ENCODE data around the gene PID1. TPM values are rescaled to one million over a fixed set of nuclear protein-coding genes. Genes with fewer than 3 reads are reported as not detected.

The PID1 gene
- total RNA-seq, 1 experiment from 2014 or later, result 0.31 TPM

DNA sequence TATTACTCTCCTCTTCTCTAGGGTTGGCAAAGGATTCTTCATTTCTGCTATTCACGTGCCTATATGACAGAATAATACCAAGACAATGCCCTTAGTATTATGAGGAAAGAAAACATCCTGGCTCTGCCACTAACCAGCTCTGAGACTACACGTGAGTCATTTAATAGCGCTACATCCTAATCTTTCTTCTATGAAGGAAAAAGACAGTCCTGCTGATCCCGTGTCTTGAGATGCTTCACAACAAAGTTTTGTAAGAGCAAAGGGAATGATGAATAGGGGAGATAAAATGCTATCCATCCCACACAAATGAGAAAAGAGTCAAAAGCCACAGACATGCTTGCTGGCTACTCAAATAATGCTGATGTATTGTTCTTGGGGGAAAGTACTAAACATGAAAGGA lies 152.8 kb downstream of the PID1 start:
- intact Hi-C loops (cut with micrococcal nuclease; ENCODE audit: unreplicated experiment), result no loop called here
- Mint-ChIP-seq H3K36me3 (ENCODE audit: insufficient read depth, unreplicated experiment) (no peaks in the 10 kb centered on the region), H3K27me3 (ENCODE audit: unreplicated experiment) (no peaks in the 10 kb centered on the region), H3K27ac (ENCODE audit: unreplicated experiment) (no peak overlapping the region), H3K4me1 (ENCODE audit: low read depth, unreplicated experiment) (no peaks in the 10 kb centered on the region), H3K9me3 (ENCODE audit: low read depth, unreplicated experiment) (peaks cover 7% of the 10 kb centered on the region), H3K4me3 (ENCODE audit: low read depth, unreplicated experiment) (no peak overlapping the region)
- CTCF ChIA-PET, result no interaction called here
- BruUV-seq (replicated peaks), result no TSS peak
- TF ChIP-seq, protein P1, sequence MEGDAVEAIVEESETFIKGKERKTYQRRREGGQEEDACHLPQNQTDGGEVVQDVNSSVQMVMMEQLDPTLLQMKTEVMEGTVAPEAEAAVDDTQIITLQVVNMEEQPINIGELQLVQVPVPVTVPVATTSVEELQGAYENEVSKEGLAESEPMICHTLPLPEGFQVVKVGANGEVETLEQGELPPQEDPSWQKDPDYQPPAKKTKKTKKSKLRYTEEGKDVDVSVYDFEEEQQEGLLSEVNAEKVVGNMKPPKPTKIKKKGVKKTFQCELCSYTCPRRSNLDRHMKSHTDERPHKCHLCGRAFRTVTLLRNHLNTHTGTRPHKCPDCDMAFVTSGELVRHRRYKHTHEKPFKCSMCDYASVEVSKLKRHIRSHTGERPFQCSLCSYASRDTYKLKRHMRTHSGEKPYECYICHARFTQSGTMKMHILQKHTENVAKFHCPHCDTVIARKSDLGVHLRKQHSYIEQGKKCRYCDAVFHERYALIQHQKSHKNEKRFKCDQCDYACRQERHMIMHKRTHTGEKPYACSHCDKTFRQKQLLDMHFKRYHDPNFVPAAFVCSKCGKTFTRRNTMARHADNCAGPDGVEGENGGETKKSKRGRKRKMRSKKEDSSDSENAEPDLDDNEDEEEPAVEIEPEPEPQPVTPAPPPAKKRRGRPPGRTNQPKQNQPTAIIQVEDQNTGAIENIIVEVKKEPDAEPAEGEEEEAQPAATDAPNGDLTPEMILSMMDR (IDR thresholded peaks at IDR 0.05; ENCODE audit: unreplicated experiment), result no peak
- no peak for DNase-seq

DNA sequence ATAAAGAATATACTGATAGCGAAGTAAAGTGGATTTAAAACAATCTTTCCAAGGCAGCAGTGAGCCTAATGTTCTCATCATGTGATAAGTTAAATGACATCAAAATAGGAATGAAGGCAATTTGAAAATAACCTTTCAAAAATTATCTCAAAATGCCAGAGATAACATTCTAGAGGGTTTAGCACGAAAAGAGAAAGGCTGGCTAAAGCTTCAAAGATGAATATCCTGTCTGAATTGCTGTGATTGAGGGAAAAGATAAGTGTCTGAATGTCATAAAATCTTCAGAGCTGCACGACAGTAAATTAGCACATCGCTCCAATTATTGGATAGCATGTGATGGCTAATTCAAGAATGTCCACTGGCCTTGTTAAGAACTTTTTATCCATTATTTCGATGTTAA lies 159.3 kb downstream of the PID1 start:
- BruUV-seq (replicated peaks), result no TSS peak
- H3K36me3 Mint-ChIP-seq (ENCODE audit: insufficient read depth, unreplicated experiment), result no peaks in the 10 kb centered on the region
- CTCF ChIA-PET, result no interaction called here
- no peak for DNase-seq
- no peak overlapping the region for H3K27ac Mint-ChIP-seq (ENCODE audit: unreplicated experiment)
- no peak overlapping the region for H3K4me3 Mint-ChIP-seq (ENCODE audit: low read depth, unreplicated experiment)
- TF ChIP-seq, protein P1 (IDR thresholded peaks at IDR 0.05; ENCODE audit: unreplicated experiment), result no peak
- no peaks in the 10 kb centered on the region for H3K4me1 Mint-ChIP-seq (ENCODE audit: low read depth, unreplicated experiment)
- H3K9me3 Mint-ChIP-seq (ENCODE audit: low read depth, unreplicated experiment), result peaks cover 13% of the 10 kb centered on the region
- no peaks in the 10 kb centered on the region for H3K27me3 Mint-ChIP-seq (ENCODE audit: unreplicated experiment)
- intact Hi-C loops (cut with micrococcal nuclease; ENCODE audit: unreplicated experiment), result no loop called here

DNA sequence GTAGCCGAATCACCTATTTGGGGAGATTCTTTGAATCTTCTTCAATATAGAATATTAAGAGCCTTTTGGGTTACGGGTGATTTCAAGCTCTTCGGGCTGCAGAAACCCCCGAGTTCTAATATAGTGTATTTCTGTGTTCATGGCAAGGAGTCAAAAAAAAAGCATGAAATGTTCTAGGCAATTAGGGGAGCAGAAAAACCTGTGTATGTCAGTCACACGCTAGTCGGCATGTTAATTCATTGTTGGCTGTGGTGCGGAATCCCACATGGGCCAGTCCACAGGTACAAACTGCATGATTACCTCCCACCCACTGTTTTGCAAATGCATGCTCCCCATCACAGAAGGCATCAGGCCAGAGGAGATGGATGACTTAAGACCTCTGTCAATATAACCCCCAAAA lies 161.9 kb downstream of the PID1 start:
- TF ChIP-seq, protein P1 (IDR thresholded peaks at IDR 0.05; ENCODE audit: unreplicated experiment), result no peak
- intact Hi-C loops (cut with micrococcal nuclease; ENCODE audit: unreplicated experiment), result no loop called here
- Mint-ChIP-seq H3K4me3 (ENCODE audit: low read depth, unreplicated experiment) (no peak overlapping the region), H3K27ac (ENCODE audit: unreplicated experiment) (no peak overlapping the region), H3K9me3 (ENCODE audit: low read depth, unreplicated experiment) (peaks cover 9% of the 10 kb centered on the region), H3K27me3 (ENCODE audit: unreplicated experiment) (no peaks in the 10 kb centered on the region), H3K36me3 (ENCODE audit: insufficient read depth, unreplicated experiment) (no peaks in the 10 kb centered on the region), H3K4me1 (ENCODE audit: low read depth, unreplicated experiment) (no peaks in the 10 kb centered on the region)
- CTCF ChIA-PET, result no interaction called here
- DNase-seq, result no peak
- BruUV-seq (replicated peaks), result no TSS peak

DNA sequence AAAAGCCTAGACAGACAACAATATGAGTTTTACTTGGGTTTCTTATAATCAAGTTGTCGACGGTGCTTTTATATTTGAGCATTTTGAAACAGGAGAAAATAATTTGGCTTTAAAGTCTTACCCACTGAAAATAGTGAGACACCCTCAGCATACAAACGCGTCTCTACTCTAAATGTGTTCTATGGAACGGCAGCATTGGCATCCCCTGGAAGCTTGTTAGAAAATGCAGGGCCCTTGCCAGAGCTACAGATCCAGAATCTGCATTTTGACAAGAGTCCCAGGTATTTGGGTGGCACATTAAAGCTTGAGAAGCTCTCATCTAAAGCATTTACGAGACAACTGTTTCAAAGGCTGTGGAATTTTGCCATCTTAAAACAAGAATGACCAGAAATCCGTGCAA lies 163.5 kb downstream of the PID1 start:
- CTCF ChIA-PET, result interaction anchor here (0.6 kb wide), 1 partner anchor 14 kb away, joined by 5 read pairs; no protein-coding TSS in a partner anchor
- Mint-ChIP-seq H3K4me1 (ENCODE audit: low read depth, unreplicated experiment) (no peaks in the 10 kb centered on the region), H3K27ac (ENCODE audit: unreplicated experiment) (no peak overlapping the region), H3K9me3 (ENCODE audit: low read depth, unreplicated experiment) (peaks cover 6% of the 10 kb centered on the region), H3K27me3 (ENCODE audit: unreplicated experiment) (no peaks in the 10 kb centered on the region), H3K36me3 (ENCODE audit: insufficient read depth, unreplicated experiment) (no peaks in the 10 kb centered on the region), H3K4me3 (ENCODE audit: low read depth, unreplicated experiment) (no peak overlapping the region)
- DNase-seq, result no peak
- intact Hi-C loops (cut with micrococcal nuclease; ENCODE audit: unreplicated experiment), result no loop called here
- TF ChIP-seq, protein P1 (IDR thresholded peaks at IDR 0.05; ENCODE audit: unreplicated experiment), result no peak
- no TSS peak for BruUV-seq (replicated peaks)

All from Calu3 (cell line).